Epidermal melanocyte (primary cell): ENCODE measurements around the gene DTD2.
"Not testable (repeated sequence)": the region's sequence is repeated elsewhere in the genome, so short reads cannot be mapped to it uniquely, and the experiment has no call there.

Experiments
- DNase-seq: peaks from one replicate; pipeline ENCODE4 v3.0.0; 2011; ENCODE audit warnings: low spot score; ENCODE audit not compliant: insufficient read length

Gene DTD2

DNA sequence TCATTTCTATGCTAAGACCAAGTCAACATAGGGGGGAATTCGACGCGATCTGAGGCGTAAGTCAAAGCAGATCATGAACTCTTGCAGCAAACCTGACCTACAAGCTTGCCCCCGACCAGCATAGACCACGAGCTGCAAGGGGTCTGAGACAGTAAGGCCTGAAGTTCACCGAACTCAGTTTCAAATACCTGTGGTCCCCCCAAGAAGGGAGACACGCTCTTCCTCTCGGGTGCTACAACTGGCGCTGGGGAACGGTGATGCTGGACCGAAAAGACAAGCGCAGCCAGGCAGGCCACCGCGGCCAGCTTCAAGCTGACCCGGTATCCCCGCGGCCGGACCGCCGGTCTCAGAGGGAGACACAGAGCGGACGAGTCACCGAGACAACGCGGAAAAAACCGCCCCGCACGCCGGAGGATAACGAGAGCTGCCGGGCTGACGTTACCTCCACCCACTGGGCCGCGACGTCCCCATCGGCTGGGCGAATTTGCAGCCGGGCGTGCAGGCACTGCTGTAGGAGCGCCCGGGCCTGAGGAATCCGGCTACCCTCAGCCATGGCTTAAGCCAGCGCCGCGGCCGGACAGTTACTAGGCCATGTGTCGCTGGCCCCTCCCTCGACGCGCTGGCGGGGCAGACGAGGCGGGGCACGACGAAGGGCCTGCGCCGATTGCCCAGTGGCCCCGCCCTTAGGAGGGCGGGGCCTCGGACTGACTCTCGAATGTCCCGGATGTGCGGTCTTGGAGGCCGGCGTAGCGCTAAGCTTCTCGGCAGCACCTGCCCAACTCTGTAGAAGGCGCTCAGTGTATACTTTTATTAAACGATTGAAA, at the start of gene DTD2:
TSS of gene DTD2 (minus strand) at position 666 of the 824 bp plus-strand sequence. CDS start at position 553, 113 bp downstream.
- DNase-seq: peak; percentile 77

GRCh38 chr14:31505411-31505810, 48.1 kb upstream of the DTD2 start:
- DNase-seq: peak; percentile 27

GRCh38 chr14:31501870-31502269, 44.6 kb upstream of the DTD2 start:
- no peak for DNase-seq

GRCh38 chr14:31492759-31493498, 35.6 kb upstream of the DTD2 start:
- no peak for DNase-seq

DNA sequence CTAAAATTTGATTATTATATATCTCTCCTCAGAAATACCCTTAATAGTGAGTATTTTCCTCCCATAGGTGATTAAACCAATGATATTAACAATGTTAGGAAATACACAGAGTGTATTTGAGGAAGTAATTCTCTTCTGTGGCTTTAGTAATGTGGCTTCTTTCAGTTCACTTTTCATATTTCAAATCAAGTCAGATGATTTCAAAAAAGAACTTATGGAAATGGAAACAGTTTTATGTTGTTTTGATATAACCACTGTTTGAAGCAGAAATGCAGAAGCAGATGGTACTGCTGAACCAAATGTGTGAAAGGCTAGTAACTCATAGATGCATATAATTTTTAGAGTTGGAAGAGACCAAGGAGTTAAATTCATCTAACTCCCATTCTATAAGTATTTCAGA, 32.4 kb upstream of the DTD2 start:
- DNase-seq: no peak

DNA sequence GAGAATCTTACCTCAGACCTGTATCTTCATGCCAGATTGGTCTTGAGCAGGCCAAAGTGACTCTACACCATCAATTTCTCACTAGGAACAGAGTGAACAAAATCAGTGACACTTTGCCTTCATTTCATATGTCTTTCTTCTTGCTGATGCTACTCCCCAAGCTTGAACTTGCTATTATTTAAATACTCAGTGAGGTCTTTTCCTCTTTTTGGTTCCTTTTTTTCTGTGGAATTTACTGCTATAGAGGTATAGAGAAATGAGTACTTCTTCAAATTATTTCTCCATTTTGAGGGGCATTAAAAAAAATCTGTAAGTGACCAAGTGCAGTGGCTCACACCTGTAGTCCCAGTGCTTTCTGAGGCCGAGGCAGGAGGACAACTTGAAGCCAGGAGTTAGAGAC, 30.6 kb upstream of the DTD2 start, which contains the start of gene GPR33:
TSS of gene GPR33 (minus strand) at position 154 of the 400 bp plus-strand sequence. CDS start 4,074 bp downstream, outside the sequence.
- no peak for DNase-seq

- no peak for DNase-seq
Observed at GRCh38 chr14:31486764-31487163, 29.5 kb upstream of the DTD2 start.

DNA sequence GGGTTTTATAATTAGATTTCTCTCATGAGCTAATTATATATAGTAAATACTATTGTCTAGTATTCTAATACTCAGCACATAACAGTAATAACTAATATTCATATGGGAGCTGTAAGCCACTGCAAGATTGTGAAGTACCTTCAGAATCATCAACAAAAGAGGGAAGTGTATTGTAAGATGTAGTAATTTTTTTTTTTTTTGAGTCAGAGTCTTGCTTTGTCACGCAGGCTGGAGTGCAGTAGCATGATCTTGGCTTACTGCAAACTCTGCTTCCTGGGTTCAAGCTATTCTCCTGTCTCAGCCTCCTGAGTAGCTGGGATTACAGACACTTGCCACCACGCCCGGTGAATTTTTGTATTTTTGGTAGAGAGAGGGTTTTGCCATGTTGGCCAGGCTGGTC, 27.4 kb upstream of the DTD2 start:
- no peak for DNase-seq

- no peak for DNase-seq
Observed at GRCh38 chr14:31480156-31480555, 22.9 kb upstream of the DTD2 start.

DNA sequence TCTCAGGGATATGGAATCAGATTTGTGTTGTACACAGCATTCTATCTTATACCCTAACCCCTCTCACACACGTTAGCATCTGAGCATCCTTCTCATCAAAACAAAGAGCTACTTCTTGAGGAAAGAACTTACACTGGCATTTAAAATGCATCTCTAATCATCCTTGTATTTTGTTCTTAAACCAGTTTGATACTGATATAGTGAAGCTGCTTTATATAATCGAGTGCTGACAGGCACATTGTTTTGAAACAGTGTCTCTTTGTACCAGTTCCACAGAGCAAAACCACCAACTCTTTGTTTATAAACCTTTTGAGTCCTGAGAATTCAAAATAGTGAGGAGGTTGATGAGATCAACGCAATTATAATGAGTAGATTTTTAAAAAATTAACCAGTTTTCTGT, 21.7 kb upstream of the DTD2 start:
- DNase-seq: no peak

DNA sequence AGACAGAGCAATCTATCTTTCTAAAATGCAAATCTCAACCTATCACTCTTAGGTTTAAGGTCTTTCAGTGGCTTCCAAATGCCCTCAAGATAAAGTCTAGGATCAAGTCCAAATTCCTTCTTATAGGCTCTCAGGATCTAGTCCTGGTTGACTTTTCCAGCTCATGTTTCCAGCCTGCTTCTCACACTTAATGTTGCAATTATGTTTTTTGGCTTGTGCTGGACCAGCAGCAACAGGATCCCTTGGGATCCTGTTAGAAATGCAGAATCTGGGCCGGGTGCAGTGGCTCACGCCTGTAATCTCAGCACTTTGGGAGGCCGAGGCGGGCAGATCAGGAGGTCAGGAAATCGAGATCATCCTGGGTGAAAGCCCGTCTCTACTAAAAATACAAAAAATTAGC, 19.9 kb upstream of the DTD2 start:
- DNase-seq: no peak

GRCh38 chr14:31476131-31476866, 19.0 kb upstream of the DTD2 start:
- no peak for DNase-seq

GRCh38 chr14:31466554-31466953, 9.2 kb upstream of the DTD2 start:
- DNase-seq: no peak

DNA sequence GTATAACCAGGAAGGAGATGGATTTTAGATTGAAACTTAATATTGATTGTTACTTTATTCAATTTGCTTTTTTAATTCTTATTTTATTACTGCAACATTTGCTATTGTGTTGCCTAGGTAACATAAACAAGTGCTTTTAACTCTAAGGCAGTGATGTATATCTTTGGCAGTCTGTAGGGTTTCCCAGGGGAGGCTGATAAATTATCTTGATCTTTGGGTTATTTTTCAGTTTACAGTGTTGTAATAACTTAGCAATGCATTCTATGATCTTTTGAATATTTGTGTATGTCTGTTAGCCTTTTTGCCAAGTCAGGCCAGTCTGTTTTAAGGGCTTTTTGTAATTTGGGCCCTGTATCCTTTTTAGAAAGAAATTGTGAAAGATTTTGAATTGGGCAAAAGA, 7.8 kb upstream of the DTD2 start:
- DNase-seq: no peak

DNA sequence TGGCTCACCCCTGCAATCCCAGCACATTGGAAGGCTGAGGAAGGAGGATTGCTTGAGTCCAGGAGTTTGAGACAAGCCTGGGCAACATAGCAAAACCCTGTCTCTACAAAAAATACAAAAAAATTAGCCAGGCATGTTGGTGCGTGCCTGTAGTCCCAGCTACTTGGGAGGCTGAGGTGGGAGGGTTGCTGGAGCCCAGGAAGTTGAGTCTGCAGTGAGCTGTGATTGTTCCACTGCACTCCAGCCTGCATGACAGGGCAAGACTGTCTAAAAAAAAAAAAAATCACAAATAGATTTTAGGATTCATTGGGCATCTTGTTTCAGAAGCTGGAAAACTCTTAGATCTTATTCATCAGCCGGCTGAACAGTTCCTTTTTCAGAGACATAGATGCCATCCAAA, 5.1 kb upstream of the DTD2 start:
- DNase-seq: not testable (repeated sequence)

GRCh38 chr14:31461545-31461944, 4.2 kb upstream of the DTD2 start:
- DNase-seq: no peak

- no peak for DNase-seq
Observed at GRCh38 chr14:31457665-31458659, 656 bp upstream of the DTD2 start.

- DNase-seq: no peak
Observed at GRCh38 chr14:31449971-31450610, 7.2 kb downstream of the DTD2 start.

DNA sequence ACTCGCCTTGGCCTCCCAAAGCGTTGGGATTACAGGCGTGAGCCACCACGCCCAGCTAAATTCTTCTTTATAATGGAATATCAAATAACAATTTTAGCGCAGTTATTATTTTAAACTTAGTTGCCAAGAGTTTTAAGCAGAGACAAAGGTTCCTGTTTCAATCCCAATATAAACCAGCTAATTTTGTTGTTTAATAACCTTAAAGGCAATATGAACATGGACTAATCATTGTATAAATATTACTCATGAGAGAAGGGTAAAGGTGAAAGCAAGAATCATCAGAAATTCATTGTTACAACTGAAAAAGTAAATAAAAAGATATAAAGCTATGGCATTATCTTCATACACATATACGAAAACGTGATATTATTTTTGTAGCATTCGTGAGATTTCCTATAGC, 8.2 kb downstream of the DTD2 start:
- no peak for DNase-seq

- no peak for DNase-seq
Observed at GRCh38 chr14:31445703-31446102, 11.6 kb downstream of the DTD2 start.
